ENCODE results near the gene PDGFRB.

DNA sequence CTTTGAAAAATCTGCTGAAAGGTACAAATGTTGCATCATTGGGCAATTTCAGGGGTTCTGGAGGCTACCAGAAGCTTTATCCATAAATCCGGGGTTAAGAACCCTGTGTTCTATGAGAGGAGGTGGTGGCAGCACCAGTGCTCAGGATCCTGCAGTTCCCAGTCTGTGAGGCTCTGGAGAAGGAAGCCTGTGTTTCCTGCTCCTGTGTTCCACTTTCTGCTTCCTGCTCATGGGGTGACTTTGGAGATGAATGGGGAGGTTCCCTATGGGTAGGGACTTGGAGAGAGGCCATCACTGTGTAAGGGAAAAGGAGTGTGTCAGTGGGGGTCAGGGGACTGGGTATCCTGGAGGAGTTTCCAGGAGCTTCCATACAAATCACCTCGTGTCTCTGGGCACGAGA is 13.2 kb upstream of the PDGFRB start:
- TF ChIP-seq, protein P1, sequence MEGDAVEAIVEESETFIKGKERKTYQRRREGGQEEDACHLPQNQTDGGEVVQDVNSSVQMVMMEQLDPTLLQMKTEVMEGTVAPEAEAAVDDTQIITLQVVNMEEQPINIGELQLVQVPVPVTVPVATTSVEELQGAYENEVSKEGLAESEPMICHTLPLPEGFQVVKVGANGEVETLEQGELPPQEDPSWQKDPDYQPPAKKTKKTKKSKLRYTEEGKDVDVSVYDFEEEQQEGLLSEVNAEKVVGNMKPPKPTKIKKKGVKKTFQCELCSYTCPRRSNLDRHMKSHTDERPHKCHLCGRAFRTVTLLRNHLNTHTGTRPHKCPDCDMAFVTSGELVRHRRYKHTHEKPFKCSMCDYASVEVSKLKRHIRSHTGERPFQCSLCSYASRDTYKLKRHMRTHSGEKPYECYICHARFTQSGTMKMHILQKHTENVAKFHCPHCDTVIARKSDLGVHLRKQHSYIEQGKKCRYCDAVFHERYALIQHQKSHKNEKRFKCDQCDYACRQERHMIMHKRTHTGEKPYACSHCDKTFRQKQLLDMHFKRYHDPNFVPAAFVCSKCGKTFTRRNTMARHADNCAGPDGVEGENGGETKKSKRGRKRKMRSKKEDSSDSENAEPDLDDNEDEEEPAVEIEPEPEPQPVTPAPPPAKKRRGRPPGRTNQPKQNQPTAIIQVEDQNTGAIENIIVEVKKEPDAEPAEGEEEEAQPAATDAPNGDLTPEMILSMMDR (conservative IDR thresholded peaks at IDR 0.05) = no peak
- no peak for TF ChIP-seq EZH2 (IDR thresholded peaks at IDR 0.05; ENCODE audit: low read depth)

Data from PC-9 (cell line).